GM18498 (cell line): Measurements from ENCODE around the gene IFNL1.
A peak's percentile ranks its signal among the peaks of the same experiment; 100 is the strongest.
"Not testable (repeated sequence)": the region's sequence is repeated elsewhere in the genome, so short reads cannot be mapped to it uniquely, and the experiment has no call there.

Source experiments
- ATAC-seq: cut with Tn5 transposase; IDR thresholded peaks from one replicate; pipeline ENCODE4 v1.9.1; 2021; ENCODE audit warnings: mild to moderate bottlenecking, moderate library complexity; ENCODE audit not compliant: unreplicated experiment

Gene IFNL1

GRCh38 chr19:39328046-39328705, 32.0 kb downstream of the IFNL1 start:
- no peak for ATAC-seq

- ATAC-seq: no peak
Measured at GRCh38 chr19:39329948-39330347, 33.7 kb downstream of the IFNL1 start.

DNA sequence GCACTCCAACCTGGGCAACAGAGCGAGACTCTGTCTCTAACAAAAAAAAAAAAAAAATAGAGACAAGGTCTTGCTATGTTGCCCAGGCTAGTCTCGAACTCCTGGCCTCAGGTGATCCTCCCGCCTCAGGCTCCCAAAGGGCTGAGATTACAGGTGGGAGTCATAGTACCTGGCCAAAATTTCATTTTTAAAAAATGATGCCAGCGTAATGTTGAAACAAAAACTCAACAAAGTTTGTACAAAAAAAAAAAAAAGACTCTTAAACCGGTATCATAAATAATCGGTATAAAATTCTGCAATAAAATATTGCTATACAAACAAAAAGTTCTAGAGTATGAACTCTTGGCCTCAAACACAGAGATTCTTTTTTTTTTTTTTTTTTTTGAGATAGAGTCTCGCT, 36.1 kb downstream of the IFNL1 start:
- no peak for ATAC-seq

GRCh38 chr19:39332738-39333137, 36.5 kb downstream of the IFNL1 start:
- ATAC-seq: not testable (repeated sequence)

DNA sequence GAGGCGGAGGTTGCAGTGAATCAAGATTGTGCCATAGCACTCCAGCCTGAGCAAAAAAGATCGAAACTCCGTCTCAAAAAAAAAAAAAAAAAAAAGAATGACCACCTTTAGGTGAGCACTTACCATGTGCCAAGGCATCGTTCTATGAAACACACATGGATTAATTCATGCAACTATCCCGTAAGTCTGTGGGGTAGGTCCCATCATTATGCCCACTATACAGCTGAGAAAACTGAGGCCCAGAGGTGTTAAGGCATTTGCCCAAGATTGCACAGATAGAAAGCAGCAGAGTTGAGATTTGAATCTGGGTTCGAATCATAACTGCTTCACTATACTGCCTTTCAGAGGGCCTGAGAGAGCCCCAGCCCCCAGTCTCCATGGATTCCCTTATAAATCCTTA, 37.3 kb downstream of the IFNL1 start:
- no peak for ATAC-seq

DNA sequence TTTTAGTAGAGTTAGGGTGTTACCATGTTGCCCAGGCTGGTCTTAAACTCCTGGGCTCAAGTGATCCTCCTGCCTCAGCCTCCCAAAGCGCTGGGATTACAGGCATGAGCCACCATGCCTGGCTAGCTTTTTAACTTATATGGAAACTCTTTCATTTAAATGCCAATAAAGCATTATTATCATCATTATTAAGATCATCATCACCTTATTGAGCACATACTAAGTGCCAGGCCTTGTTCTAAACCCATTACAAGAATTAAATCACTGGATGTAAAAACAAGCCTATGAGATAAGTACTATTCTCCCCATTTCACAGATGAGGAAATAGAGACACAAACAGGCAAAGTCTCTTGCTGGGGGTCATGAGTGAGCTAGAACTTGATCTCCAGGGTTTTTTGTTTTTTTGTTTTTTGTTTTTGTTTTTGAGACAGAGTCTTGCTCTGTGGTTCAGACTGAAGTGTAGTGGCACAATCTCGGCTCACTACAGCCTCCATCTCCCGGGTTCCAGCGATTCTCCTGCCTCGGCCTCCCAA, 38.3 kb downstream of the IFNL1 start:
- ATAC-seq: no peak

DNA sequence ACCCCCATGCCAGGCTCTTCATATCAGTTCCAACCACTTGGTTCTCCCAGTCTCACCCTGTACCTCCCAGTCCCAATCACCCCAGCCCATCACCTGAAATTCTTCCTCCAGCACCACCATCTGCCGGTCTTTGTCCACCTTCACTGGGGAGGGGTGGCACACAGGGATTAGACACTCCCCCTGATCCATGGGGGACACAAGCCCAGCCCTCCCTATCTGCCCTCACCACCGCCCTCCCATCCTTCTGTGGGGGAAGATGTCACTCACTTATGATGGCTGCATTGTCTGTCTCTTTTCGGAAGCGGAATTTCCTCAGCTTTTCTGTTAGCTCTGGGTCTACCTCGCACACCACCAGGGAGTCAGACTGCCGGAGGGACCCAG, 39.0 kb downstream of the IFNL1 start:
- ATAC-seq: no peak

- ATAC-seq: no peak
Measured at GRCh38 chr19:39336483-39336882, 40.3 kb downstream of the IFNL1 start.

GRCh38 chr19:39339674-39340073, 43.5 kb downstream of the IFNL1 start:
- no peak for ATAC-seq

DNA sequence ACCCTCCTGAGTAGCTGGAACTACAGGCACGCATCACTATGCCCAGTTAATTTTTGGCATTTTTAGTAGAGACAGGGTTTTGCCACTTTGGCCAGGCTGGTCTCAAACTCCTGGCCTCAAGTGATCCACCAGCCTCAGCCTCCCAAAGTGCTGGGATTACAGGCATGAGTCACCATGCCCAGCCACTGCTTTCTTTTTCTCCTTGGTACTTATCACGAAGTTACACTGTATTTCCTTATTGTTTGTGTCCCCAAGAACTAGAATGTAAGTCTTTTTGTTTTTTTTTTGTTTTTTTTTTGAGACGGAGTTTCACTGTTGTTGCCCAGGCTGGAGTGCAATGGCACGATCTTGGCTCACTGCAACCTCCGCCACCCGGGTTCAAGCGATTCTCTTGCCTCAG, 43.9 kb downstream of the IFNL1 start:
- ATAC-seq: not testable (repeated sequence)

- ATAC-seq: peak; percentile 2
Measured at GRCh38 chr19:39341129-39341718, 45.0 kb downstream of the IFNL1 start.

GRCh38 chr19:39341719-39342604, 45.8 kb downstream of the IFNL1 start, which contains the start of gene SAMD4B:
SAMD4B (plus strand) TSS chr19:39342421; CDS start chr19:39356894, 14,473 bp downstream.
- ATAC-seq: peak; percentile 92

- no peak for ATAC-seq
Measured at GRCh38 chr19:39342647-39343305, 46.6 kb downstream of the IFNL1 start.

DNA sequence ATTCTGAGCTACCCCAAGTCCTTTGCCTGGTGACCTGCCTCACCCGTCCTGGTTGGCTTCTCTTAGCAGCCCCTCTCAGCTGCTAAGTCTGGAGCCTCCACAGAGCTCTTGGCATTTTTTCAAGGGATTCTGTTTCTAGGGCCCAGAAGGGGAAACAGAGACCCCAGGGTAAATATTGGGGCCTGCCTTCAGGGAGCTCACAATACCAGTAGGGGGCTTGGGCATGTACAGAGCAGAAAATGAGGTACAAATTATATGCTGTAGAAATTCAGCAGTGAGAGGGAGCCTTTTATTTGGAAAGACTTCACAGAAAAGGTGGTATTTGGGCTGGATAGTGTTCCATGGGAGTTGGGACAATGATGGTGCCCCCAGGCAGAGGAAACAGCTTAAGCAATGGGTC, 49.7 kb downstream of the IFNL1 start:
- no peak for ATAC-seq

DNA sequence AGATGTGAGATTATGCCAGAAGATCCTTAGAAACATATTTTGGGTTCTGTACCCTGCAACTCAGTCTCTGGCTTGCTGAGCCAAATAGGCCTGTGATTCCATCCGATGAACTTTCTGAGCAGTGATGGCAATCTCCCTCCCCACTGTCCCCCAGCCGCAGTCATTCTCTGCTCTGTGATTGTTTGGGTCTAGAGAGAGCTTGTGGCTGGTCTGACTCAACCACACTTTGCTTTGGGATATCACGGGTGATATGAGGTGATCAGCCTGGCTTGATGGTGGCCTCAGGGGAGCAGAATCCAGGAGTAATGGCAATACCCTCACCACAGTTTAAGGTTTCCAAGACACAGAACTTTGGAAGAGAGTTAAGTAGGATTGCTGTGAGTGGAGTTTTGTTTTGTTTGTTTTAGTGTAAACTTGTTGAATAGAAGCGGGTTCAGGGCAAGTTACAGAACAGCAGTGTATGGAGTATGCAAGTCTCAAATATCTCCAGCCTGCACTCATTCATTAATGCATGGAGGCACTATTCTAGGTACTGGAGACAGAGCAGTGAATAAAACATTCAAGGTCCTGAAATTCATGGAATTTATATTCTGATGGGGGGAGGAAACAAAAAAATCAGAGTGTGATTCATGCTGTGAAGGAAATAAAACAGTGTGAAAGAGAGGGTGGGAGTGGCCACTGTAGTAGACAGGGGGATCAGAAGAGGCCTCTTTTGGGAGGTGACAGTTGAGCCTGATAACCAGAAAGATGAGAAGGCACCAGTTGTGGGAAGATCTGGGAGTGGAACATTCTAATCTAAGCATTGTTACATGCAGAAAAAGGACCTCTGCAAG, 51.3 kb downstream of the IFNL1 start:
- no peak for ATAC-seq
